ENCODE data around the gene DBNDD1.

DNA sequence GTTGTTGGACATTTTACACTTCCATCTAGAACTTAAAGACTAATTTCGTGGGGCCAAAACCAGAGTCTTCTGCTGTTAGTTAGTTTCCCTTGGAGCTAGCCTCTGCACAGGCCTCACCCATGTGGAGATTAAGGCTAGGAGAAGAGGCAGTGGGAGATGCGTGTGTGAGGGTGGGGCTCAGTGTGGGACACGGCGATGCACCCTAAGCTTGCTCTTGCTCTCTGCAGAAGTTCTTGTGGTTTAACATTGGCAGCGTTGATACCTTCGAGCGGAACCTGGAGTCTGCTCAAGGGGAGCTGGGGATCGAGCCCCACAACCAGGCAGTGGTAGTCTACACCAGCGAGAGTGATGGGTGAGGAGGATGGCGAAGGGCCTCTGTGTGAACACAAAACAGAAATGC, 34.0 kb downstream of the DBNDD1 start:
- no peak for TF ChIP-seq POLR2A (IDR thresholded peaks at IDR 0.05)
- TF ChIP-seq, protein P1, sequence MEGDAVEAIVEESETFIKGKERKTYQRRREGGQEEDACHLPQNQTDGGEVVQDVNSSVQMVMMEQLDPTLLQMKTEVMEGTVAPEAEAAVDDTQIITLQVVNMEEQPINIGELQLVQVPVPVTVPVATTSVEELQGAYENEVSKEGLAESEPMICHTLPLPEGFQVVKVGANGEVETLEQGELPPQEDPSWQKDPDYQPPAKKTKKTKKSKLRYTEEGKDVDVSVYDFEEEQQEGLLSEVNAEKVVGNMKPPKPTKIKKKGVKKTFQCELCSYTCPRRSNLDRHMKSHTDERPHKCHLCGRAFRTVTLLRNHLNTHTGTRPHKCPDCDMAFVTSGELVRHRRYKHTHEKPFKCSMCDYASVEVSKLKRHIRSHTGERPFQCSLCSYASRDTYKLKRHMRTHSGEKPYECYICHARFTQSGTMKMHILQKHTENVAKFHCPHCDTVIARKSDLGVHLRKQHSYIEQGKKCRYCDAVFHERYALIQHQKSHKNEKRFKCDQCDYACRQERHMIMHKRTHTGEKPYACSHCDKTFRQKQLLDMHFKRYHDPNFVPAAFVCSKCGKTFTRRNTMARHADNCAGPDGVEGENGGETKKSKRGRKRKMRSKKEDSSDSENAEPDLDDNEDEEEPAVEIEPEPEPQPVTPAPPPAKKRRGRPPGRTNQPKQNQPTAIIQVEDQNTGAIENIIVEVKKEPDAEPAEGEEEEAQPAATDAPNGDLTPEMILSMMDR (IDR thresholded peaks at IDR 0.05) = no peak

Data from thyroid gland (tissue), 4 donors.